GM23338 (cell line): ENCODE results near the gene RHBDL3. TPM values are rescaled to one million over a fixed set of nuclear protein-coding genes. Genes with fewer than 3 reads are reported as not detected.

ENCODE experiments used
- ATAC-seq: fragments of 200-7000 bp; cut with Tn5 transposase; 3 replicates; pipeline ENCODE4 v1.9.1; 2020
- DNase-seq: peaks from one replicate; pipeline ENCODE4 v3.0.0-alpha.2; 2015; ENCODE audit warnings: low spot score
- H2AFZ ChIP-seq: fragments of 200-600 bp; sonication (generic); 2 replicates; pipeline ENCODE4 v1.8.0; 2016; ENCODE audit warnings: antibody characterized with exemption, mild to moderate bottlenecking, moderate library complexity
- H3F3A ChIP-seq: fragments of 200-600 bp; sonication (generic); replicated peaks from 2 replicates; pipeline ENCODE4 v1.8.0; 2017; ENCODE audit warnings: antibody characterized with exemption, mixed run types, low read depth
- H3K27ac ChIP-seq: fragments of 200-600 bp; sonication (generic); 2 replicates; pipeline ENCODE4 v1.6.1; 2016; ENCODE audit warnings: low read depth
- H3K27me3 ChIP-seq: fragments of 200-600 bp; sonication (generic); 2 replicates; pipeline ENCODE4 v1.8.0; 2016; ENCODE audit warnings: mild to moderate bottlenecking, mixed run types, moderate library complexity; ENCODE audit not compliant: insufficient read depth
- H3K36me3 ChIP-seq: fragments of 200-600 bp; sonication (generic); 2 replicates; pipeline ENCODE4 v1.8.0; 2016; ENCODE audit warnings: mild to moderate bottlenecking; ENCODE audit not compliant: insufficient read depth
- H3K4me1 ChIP-seq: fragments of 200-600 bp; sonication (generic); 2 replicates; pipeline ENCODE4 v1.8.0; 2016; ENCODE audit warnings: mild to moderate bottlenecking, moderate library complexity; ENCODE audit not compliant: insufficient read depth
- H3K4me2 ChIP-seq: fragments of 200-600 bp; sonication (generic); 2 replicates; pipeline ENCODE4 v1.7.1; 2017; ENCODE audit warnings: mixed run types
- H3K4me3 ChIP-seq: fragments of 200-600 bp; sonication (generic); 2 replicates; pipeline ENCODE4 v1.6.1; 2016; ENCODE audit warnings: mixed run types
- H3K79me2 ChIP-seq: fragments of 200-600 bp; sonication (generic); replicated peaks from 2 replicates; pipeline ENCODE4 v1.8.0; 2017; ENCODE audit warnings: mild to moderate bottlenecking; ENCODE audit not compliant: insufficient read depth
- H3K9me2 ChIP-seq: fragments of 200-600 bp; sonication (generic); 2 replicates; pipeline ENCODE4 v1.8.0; 2017; ENCODE audit not compliant: insufficient read depth
- H4K20me1 ChIP-seq: fragments of 200-600 bp; sonication (generic); replicated peaks from 2 replicates; pipeline ENCODE4 v1.8.0; 2017; ENCODE audit warnings: mild to moderate bottlenecking; ENCODE audit not compliant: insufficient read depth
- H3K27ac Mint-ChIP-seq: 2 replicates; pipeline ENCODE4 v1.8.0; 2020; ENCODE audit warnings: inconsistent platforms, mild to moderate bottlenecking, moderate library complexity, mixed read lengths
- H3K27me3 Mint-ChIP-seq: 3 replicates; pipeline ENCODE4 v1.8.0; 2022; ENCODE audit warnings: low read depth, mild to moderate bottlenecking, moderate library complexity, mixed read lengths, inconsistent platforms; ENCODE audit not compliant: insufficient read depth, poor library complexity
- H3K36me3 Mint-ChIP-seq: 3 replicates; pipeline ENCODE4 v1.8.0; 2021; ENCODE audit warnings: low read depth, mild to moderate bottlenecking, inconsistent platforms, moderate library complexity, mixed read lengths
- H3K4me1 Mint-ChIP-seq: 3 replicates; pipeline ENCODE4 v1.8.0; 2020; ENCODE audit warnings: mild to moderate bottlenecking, inconsistent platforms, mixed read lengths
- H3K4me3 Mint-ChIP-seq: 3 replicates; pipeline ENCODE4 v1.8.0; 2021; ENCODE audit warnings: moderate library complexity, mild to moderate bottlenecking, inconsistent platforms, mixed read lengths
- H3K9me3 Mint-ChIP-seq: 3 replicates; pipeline ENCODE4 v1.8.0; 2020; ENCODE audit warnings: moderate library complexity, mild to moderate bottlenecking, inconsistent platforms, mixed read lengths
- JUNB ChIP-seq: IDR thresholded peaks from one replicate; pipeline ENCODE4 v1.6.1; 2016; ENCODE audit warnings: antibody characterized with exemption; ENCODE audit not compliant: unreplicated experiment
- POLR2AphosphoS5 ChIP-seq: IDR thresholded peaks from 2 replicates; pipeline ENCODE4 v1.6.1; 2016; ENCODE audit warnings: antibody characterized with exemption, low read depth
- polyA plus RNA-seq: library from polyadenylated mRNA; unstranded; fragments of >200 nt; fragmentation: Nextera tagmentation; extraction: Ambion mirVana; gene quantifications from 2 replicates; pipeline ENCODE4 v1.2.1, GENCODE V29; 2016
- total RNA-seq: library from RNA; depleted of rRNA; stranded (reverse); fragments of >200 nt; shearing (Covaris generic); gene quantifications from 2 replicates; pipeline ENCODE4 v1.2.3, GENCODE V29; 2014
- TF ChIP-seq, protein P1 (sequence below): fragments of 250-450 bp; sonication (Bioruptor Pico); IDR thresholded peaks from 2 replicates; pipeline ENCODE4 v1.5.0; 2020; ENCODE audit warnings: mild to moderate bottlenecking, moderate library complexity

Gene RHBDL3
- total and polyA plus RNA-seq, 2 experiments from 2014 or later: 2.3 to 8.1 TPM

GRCh38 chr17:32320847-32321246, 55.2 kb downstream of the RHBDL3 start (continued):
- TF ChIP-seq, protein P1, sequence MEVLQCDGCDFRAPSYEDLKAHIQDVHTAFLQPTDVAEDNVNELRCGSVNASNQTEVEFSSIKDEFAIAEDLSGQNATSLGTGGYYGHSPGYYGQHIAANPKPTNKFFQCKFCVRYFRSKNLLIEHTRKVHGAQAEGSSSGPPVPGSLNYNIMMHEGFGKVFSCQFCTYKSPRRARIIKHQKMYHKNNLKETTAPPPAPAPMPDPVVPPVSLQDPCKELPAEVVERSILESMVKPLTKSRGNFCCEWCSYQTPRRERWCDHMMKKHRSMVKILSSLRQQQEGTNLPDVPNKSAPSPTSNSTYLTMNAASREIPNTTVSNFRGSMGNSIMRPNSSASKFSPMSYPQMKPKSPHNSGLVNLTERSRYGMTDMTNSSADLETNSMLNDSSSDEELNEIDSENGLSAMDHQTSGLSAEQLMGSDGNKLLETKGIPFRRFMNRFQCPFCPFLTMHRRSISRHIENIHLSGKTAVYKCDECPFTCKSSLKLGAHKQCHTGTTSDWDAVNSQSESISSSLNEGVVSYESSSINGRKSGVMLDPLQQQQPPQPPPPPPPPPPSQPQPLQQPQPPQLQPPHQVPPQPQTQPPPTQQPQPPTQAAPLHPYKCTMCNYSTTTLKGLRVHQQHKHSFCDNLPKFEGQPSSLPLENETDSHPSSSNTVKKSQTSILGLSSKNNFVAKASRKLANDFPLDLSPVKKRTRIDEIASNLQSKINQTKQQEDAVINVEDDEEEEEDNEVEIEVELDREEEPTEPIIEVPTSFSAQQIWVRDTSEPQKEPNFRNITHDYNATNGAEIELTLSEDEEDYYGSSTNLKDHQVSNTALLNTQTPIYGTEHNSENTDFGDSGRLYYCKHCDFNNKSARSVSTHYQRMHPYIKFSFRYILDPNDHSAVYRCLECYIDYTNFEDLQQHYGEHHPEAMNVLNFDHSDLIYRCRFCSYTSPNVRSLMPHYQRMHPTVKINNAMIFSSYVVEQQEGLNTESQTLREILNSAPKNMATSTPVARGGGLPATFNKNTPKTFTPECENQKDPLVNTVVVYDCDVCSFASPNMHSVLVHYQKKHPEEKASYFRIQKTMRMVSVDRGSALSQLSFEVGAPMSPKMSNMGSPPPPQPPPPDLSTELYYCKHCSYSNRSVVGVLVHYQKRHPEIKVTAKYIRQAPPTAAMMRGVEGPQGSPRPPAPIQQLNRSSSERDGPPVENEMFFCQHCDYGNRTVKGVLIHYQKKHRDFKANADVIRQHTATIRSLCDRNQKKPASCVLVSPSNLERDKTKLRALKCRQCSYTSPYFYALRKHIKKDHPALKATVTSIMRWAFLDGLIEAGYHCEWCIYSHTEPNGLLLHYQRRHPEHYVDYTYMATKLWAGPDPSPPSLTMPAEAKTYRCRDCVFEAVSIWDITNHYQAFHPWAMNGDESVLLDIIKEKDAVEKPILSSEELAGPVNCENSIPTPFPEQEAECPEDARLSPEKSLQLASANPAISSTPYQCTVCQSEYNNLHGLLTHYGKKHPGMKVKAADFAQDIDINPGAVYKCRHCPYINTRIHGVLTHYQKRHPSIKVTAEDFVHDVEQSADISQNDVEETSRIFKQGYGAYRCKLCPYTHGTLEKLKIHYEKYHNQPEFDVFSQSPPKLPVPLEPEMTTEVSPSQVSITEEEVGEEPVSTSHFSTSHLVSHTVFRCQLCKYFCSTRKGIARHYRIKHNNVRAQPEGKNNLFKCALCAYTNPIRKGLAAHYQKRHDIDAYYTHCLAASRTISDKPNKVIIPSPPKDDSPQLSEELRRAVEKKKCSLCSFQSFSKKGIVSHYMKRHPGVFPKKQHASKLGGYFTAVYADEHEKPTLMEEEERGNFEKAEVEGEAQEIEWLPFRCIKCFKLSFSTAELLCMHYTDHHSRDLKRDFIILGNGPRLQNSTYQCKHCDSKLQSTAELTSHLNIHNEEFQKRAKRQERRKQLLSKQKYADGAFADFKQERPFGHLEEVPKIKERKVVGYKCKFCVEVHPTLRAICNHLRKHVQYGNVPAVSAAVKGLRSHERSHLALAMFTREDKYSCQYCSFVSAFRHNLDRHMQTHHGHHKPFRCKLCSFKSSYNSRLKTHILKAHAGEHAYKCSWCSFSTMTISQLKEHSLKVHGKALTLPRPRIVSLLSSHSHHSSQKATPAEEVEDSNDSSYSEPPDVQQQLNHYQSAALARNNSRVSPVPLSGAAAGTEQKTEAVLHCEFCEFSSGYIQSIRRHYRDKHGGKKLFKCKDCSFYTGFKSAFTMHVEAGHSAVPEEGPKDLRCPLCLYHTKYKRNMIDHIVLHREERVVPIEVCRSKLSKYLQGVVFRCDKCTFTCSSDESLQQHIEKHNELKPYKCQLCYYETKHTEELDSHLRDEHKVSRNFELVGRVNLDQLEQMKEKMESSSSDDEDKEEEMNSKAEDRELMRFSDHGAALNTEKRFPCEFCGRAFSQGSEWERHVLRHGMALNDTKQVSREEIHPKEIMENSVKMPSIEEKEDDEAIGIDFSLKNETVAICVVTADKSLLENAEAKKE (CRISPR knock-in tag): no peak

GRCh38 chr17:32323046-32323445, 57.4 kb downstream of the RHBDL3 start:
- H3K36me3 Mint-ChIP-seq: 0 out of 3 replicates have a peak, but pooled peaks cover 2% of the 10 kb centered on the region
- DNase-seq (no peak), ATAC-seq (no peak)
- no peak overlapping the region for H3K27ac ChIP-seq
- H3K4me2 ChIP-seq: no peak overlapping the region
- H3K79me2 ChIP-seq: no peaks in the 10 kb centered on the region
- H3K36me3 ChIP-seq: no peaks in the 10 kb centered on the region
- no peaks in the 10 kb centered on the region for H3K27me3 ChIP-seq
- H3K4me1 Mint-ChIP-seq: peaks cover 21% of the 10 kb centered on the region
- peaks cover 7% of the 10 kb centered on the region for H3K27me3 Mint-ChIP-seq
- H3K4me3 ChIP-seq: no peak overlapping the region
- no peak for TF ChIP-seq POLR2AphosphoS5
- TF ChIP-seq JUNB: no peak
- no peak overlapping the region; the same call in 1 of the 2 replicates for H3K27ac Mint-ChIP-seq
- peaks cover 3% of the 10 kb centered on the region; the same call in 2 of the 3 replicates for H3K9me3 Mint-ChIP-seq
- H4K20me1 ChIP-seq: no peaks in the 10 kb centered on the region
- H3K4me1 ChIP-seq: peaks cover 10% of the 10 kb centered on the region
- 0 out of 2 replicates have a peak, but pooled peaks cover 2% of the 10 kb centered on the region for H3F3A ChIP-seq
- H3K4me3 Mint-ChIP-seq: no peak overlapping the region
- no peaks in the 10 kb centered on the region for H3K9me2 ChIP-seq
- no peak overlapping the region for H2AFZ ChIP-seq
